Activated CD8-positive, alpha-beta memory T cell treated with anti-CD3 and anti-CD28 coated beads, Interleukin-2, amount 50 U/mL, for 1 hour (primary cell): ENCODE data around the gene ECEL1.
"Not testable (repeated sequence)": the region's sequence is repeated elsewhere in the genome, so short reads cannot be mapped to it uniquely, and the experiment has no call there.

Experiments
- DNase-seq: peaks from one replicate; pipeline ENCODE4 v3.0.0-alpha.2; 2020; ENCODE audit errors: extremely low read depth

ECEL1 gene, protein sequence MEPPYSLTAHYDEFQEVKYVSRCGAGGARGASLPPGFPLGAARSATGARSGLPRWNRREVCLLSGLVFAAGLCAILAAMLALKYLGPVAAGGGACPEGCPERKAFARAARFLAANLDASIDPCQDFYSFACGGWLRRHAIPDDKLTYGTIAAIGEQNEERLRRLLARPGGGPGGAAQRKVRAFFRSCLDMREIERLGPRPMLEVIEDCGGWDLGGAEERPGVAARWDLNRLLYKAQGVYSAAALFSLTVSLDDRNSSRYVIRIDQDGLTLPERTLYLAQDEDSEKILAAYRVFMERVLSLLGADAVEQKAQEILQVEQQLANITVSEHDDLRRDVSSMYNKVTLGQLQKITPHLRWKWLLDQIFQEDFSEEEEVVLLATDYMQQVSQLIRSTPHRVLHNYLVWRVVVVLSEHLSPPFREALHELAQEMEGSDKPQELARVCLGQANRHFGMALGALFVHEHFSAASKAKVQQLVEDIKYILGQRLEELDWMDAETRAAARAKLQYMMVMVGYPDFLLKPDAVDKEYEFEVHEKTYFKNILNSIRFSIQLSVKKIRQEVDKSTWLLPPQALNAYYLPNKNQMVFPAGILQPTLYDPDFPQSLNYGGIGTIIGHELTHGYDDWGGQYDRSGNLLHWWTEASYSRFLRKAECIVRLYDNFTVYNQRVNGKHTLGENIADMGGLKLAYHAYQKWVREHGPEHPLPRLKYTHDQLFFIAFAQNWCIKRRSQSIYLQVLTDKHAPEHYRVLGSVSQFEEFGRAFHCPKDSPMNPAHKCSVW

DNA sequence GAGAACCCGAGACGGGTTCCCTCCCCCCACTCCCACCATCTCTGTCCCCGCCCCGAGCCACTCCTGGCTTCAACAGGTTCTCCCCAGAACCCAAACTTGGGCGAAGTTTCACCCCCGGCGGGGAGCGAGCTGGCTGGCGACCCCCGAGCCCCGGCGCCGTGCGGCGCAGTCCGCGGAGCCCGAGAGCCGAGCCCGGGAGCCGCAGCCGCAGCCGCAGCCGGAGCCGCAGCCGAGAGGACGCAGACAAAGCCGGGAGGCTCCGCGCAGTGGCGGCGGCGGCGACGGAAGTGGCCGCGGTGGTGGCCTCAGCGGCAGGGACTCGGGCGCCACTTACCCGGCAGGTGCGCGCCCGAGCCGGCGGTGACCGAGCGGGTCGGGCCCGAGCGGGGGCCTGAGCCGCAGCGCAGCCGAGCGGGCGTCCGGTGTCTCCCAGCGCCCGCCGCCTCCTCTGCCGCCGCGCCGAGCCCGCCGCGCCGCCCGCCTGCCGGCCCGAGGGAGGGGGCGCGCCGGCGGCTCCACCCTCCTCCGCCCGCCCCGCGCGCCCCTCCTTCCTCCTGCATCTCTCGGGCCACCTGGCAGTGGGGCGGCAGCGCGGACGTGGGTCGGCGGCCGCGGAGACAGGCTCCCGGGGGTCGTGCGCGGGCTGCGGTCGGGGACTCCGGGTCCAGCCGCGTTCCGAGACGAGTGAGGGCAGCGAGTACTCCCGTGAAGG is at the start of gene ECEL1:
Gene ECEL1, minus strand, starts transcription at position 450 of the 712 bp plus-strand sequence. CDS start 1,181 bp downstream, outside the sequence.
- no peak for DNase-seq

DNA sequence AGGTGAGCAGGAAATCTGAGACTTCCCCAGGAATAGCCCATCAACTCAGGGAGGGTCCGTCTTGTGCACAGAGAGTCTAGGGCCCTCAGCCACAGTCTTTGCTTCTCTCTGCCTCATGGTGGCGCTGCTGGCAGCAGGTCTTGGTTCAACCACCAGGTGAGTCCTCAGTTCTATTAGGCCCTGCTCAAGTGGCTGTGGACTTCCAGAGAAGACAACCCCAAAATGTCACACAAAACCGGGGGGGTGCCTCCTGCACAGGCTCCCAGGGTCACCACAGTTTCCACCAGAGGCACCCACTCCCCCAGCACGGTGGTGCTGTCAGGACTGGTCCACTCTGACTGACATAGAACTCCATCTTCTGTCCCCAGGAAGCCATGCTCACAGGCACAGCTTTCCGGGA is 49.4 kb upstream of the ECEL1 start:
- DNase-seq, result no peak

DNA sequence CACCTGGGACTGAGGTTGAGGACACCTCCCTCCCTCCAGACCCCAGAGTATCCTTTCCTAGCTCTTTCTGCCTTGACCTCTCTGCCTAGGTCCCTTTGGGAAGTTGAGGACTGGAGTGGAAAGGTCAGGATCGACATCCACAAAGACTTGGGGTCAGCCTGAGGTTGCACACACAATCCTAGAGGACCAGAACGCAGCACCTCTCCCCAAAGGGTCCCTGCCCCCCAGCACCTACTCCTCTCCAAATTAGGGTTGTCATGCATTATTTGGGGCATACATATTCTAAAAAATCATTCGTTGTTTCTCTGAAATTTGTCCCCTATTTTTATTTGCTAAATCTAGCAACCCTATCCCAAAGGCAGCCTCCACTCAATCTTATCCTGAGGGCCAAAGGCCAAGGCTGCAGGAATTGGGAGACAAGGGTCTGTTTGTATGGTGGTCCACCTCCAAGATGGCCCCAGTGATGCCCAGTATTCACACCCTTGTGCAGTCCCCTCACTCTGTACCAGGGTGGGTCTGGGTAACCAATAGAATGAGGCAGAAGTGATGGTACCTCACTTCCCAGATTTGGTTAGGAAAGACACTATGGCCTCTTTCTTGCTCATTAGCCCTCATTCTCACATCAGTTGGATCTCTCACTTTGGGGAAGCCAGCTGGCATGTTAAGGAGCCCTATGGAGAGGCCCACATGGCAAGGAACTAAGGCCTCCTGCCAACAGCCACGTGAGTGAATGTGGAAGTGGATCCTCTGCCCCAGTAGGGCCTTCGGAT is 48.3 kb upstream of the ECEL1 start:
- no peak for DNase-seq

DNA sequence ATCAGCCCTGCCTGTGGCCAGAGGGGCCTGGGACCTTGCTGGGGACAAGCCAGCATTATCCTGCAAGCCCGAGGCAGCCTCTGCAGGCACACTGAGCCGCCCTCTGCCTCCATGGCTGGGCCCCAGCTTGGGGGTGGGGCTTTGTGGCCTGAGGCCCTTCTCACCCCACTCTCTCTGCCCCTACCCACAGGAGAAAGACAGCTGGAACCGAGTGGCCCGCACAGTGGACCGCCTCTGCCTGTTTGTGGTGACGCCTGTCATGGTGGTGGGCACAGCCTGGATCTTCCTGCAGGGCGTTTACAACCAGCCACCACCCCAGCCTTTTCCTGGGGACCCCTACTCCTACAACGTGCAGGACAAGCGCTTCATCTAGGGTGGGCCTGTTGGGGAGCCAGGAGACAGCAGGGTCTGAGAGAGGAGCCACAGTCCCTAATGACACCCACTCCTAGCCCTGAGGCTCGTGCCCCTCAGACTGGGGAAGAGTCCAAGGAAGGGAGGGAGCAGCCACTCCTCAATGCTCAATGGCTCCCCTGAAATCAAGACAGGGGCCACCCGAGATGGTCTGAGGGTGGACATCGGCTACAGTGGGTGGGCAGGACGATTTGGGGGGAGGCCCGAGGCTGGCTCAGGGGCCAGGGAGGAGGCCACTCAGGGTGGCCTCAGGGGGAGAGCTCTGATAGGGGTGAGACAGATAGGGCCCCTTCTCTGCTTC is 47.5 kb upstream of the ECEL1 start:
- no peak for DNase-seq

DNA sequence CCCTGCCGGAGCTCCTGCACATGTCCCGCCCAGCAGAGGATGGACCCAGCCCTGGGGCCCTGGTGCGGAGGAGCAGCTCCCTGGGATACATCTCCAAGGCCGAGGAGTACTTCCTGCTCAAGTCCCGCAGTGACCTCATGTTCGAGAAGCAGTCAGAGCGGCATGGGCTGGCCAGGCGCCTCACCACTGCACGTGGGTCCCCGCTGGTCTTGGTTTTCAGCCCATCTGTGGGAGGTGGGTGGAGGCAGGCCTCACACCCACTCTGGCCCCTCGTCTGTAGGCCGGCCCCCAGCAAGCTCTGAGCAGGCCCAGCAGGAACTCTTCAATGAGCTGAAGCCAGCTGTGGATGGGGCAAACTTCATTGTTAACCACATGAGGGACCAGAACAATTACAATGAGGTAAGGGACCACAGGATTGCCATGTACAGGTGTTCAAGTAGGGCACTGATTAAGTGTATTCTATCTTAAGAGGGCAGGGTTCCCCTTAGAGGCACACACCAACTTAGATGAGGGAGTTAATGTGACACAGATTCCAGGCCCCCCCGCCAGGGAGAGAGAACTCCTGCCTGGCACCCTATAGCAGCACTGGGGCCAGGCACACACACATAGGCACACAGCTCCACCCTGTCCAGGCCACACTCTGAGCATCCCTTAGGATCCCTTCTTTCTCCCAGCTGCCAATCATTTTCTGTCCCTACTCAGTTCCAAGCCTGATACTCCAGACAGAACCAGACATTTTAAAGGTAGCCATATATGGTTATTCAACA is 46.5 kb upstream of the ECEL1 start:
- no peak for DNase-seq

DNA sequence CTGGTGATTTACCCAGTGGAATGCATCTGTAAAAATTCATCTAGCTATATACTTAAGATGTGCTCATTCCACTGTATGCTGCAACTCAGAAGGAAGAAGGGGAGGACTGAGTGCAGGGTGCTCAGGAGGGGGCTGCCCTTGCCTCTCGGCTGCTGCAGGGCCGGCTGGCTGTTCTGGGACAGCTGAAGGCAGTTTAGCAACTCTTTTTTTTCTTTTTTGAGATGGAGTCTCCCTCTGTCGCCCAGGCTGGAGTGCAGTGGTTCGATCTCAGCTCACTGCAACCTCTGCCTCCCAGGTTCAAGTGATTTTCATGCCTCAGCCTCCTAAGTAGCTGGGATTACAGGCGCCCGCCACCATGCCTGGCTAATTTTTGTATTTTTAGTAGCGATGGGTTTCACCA is 45.2 kb upstream of the ECEL1 start:
- DNase-seq, result not testable (repeated sequence)

DNA sequence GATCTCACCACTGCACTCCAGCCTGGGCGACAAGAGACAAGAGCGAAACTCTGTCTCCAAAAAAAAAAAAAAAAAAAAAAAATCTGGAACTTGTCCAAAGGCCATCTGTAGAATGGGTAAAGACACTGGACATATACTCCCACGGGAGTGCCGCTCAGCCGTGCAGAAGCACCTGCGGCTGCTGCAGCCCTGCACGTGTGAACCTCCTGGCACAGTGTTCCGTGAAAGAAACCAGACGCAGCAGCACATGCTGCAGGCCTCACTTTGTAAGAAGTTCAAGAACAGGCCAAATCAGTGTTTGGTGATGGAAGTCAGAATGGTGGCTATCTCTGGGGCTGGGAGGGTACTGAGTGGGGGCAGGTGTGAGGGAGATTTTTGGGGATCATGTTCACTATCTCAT is 44.8 kb upstream of the ECEL1 start:
- DNase-seq, result no peak

DNA sequence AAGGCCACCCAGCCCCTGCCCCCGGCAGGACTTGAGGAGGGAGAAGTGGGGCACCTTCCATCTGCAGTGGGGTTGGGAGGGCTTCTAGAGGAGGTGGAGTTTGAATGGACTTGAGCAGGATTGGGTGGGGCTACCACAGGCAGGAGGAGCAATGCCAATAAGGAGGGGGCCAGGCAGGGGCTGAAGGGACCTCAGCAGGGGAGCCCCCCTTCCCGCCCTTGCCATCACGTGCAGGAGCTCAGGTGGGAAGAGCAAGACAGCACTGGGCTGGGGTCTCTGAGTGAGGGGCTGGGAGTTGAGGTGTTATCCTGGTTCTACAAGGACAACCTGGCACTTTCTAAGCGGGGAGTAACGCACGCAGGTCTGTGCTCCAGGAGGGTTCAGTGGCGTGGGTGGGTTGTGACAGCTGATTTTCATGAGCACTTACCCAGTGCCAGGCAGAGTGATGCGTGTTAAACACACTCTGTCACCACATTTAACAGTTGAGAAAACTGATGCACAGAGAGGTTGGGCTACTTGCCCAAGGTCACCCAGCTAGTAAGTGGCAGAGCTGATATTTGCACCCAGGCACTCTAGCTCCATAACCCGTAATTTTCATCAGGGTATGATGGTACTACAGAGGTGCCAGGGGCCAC is 43.1 kb upstream of the ECEL1 start:
- no peak for DNase-seq

DNA sequence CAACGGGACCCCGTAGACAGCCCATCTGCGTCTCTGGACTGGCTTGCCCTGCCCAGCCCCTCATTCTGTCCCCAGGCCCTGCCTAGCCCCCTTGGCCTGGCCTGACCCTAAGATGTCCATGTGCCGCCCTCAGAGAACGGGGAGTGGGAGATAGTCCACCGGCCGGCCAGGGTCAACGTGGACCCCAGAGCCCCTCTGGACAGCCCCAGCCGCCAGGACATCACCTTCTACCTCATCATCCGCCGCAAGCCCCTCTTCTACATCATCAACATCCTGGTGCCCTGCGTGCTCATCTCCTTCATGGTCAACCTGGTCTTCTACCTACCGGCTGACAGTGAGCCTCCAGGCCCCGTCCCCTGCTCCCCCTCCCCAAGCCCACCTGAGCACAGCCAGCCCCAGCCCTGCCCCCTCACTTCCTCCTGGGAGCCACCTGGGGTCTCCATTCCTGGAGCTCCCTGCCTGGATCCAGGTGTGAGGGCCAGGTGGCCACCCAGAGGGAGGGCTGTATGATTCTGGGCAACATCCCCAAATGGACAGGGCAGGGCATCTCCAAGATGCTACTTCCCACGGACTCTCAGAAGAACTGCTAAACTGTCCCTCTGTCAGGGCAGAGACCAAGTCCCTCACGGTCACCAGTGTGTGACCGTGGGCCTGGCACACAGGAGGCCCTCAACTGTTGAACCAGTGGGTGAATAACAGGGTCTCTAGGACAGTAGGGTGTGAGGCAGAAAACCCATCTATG is 42.3 kb upstream of the ECEL1 start:
- DNase-seq, result no peak

DNA sequence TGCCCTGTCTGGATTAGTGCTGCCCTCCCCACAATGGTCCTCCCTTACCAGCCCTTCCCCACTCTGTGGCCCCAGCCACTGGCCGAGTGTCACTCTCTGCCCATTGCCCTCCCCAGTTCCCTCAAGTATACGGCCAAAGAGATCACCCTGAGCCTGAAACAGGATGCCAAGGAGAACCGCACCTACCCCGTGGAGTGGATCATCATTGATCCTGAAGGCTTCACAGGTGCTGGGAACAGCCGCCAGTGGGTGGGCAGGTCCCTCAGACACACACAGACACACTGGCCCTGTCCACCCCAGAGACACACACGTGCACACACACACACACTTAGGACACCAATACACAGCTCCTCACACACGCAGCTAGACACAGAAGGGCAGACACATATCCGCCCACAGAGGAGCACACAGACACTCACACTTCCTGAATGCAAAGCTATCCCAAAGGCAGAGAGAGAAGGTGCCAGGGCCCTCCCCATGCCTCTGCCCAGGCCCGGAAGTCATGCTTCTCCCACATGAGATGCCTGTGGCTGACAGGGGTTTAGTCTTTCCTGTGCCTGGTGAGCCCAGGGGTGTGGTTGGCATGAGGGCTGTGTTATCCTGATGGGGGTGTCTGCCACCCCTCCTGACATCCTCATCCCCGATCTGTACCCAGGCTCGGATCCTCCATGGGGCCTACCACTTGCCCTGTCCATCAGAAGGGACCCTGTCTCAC is 41.3 kb upstream of the ECEL1 start:
- no peak for DNase-seq

DNA sequence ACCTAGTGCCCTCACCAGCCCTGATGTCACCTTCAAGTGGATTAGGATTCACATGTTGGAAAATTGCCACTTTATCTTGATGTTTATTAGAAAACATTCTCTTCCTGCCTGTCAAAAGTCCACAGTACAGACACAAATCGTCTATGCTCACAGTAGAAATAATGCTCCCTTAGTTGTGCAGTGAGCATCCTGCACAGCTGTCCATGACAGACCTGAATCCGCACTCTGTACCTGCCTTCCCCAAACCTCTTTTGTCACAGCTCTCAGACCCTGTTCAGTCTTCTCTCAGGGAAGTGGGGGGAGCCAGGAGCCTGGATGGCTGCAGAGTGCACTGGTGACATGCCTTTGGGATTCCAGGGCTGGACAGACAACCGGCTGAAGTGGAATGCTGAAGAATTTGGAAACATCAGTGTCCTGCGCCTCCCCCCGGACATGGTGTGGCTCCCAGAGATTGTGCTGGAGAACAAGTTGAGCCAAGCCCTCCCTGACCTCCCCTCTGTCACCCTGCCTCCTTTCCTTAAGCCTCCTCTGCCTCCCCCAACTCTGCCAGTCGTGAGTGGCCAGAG is 40.4 kb upstream of the ECEL1 start:
- DNase-seq, result no peak

DNA sequence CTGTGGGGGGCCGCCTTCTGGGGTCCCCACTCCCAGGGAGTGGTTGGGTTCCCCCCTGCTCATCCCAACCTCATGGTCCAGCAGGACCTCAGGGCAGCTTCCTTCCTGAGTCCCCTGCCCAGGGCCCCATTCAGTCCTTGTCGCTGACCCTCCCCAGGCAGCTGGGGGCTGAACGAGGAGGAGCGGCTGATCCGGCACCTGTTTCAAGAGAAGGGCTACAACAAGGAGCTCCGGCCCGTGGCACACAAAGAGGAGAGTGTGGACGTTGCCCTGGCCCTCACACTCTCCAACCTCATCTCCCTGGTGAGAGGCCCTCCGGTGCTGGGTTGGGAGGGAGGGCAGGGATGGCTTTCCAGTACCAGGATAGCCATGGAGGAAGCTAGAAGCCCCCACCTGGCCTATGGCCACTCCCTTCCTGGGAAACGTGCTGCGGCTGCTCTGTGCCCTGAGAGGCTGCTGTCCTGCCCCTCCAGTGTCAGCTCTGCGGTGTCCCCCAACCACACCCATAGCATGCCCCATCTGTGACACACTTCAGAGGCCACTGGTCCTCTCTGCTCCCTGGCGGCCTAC is 38.8 kb upstream of the ECEL1 start:
- DNase-seq, result no peak

DNA sequence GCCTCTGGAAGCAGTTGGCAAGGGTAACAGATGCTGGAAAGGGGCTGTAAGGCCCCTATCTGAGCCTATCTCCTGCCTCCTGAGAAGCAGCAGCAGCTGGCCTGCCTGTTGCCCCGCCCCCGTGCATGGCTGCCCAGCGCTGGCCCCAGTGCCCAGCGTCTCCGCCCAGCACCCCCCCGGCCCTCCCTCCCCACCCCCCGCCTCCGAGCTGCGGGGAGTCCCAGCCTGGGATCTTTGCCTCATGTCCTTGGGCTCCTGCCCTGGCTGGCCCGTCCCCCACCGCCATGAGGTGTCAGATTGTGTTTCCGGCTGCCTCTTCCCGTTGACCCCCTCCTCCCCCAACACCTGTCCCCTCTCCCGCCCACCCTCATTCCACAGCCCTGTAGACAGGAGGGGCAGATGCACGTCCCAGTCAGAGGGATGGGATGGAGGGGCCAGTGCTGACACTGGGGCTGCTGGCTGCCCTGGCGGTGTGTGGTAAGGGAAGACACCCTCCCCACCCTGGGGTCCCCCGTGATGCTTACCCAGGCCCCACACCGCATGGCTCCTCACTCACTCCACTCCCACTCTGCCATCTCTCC is 38.2 kb upstream of the ECEL1 start, which contains the start of gene CHRND:
Gene CHRND, plus strand, starts transcription at position 370 of the 581 bp plus-strand sequence. Its CDS starts 56 bp downstream, at position 426.
- DNase-seq, result no peak

DNA sequence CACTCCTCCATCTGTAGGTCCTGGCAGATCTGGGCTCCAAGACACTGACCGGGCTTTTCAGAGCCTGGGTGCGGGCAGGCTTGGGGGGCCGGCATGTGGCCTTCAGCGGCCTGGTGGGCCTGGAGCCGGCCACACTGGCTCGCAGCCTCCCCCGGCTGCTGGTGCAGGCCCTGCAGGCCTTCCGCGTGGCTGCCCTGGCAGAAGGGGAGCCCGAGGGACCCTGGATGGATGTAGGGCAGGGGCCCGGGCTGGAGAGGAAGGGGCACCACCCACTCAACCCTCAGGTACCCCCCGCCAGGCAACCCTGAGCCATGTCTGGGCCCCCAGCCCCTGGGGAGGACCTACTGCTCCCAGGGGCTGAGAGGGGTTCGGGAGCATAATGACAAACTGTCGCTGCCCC is 37.6 kb upstream of the ECEL1 start:
- DNase-seq, result no peak

DNA sequence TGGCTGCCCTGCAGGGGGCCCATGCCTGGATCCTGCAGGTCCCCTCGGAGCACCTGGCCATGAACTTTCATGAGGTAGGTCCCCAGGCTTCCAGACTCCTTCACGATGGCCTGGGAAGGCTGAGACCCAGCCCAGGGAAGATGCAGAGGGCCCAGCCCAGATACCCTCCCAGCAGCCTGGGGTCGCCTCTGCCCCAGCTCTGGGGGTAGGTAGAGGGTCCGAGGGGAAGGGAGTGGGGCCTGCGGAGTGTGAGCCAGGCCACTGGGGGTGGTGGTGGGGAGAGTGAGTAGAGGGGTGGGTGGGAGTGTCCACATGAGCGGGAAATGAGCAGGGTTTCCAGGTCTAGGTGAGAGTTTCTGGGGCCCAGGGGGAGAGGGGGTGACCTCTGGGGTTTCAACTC is 37.1 kb upstream of the ECEL1 start:
- no peak for DNase-seq

DNA sequence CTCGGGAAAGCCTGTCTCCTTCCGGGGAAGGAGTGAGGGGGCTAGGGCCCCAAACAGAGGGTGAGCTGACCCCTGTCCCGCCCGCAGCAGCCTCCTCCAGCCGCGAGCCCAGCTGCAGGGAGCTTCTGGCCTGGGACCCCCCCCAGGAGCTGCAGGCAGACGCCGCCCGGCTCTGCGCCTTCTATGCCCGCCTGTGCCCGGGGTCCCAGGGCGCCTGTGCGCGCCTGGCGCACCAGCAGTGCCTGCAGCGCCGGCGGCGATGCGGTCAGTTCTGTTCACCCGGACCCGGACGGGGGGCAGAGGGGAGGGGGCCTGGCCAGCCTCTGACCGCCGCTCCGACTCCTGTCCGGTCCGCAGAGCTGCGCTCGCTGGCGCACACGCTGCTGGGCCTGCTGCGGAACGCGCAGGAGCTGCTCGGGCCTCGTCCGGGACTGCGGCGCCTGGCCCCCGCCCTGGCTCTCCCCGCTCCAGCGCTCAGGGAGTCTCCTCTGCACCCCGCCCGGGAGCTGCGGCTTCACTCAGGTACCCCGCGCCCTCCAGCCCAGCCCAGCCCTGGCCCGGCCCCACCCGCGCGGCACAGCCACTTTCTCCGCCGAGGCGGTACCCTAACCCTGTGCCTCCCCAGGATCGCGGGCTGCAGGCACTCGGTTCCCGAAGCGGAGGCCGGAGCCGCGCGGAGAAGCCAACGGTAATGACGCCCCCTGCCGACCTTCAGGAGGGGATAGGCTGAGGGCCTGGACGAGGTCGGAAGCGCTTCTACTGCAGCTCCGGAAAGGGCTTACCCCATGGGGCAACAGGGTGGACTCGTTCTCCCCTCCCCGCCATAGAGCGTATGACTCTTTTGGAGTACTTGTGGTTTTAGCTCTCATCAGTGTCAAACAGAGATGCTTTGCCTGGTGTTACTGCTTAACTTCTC is 36.3 kb upstream of the ECEL1 start:
- DNase-seq, result no peak
